NT2/D1 (cell line): ENCODE results near the gene SNAI3.

Experiments used
- SUZ12 ChIP-seq: IDR thresholded peaks from 2 replicates; pipeline ENCODE4 v1.6.1; 2011; ENCODE audit not compliant: insufficient read length, insufficient read depth; ENCODE audit errors: extremely low read depth
- YY1 ChIP-seq: IDR thresholded peaks from 2 replicates; pipeline ENCODE4 v1.6.1; 2011; ENCODE audit not compliant: insufficient read length, insufficient read depth
- ZNF274 ChIP-seq: IDR thresholded peaks from 2 replicates; pipeline ENCODE4 v1.6.1; 2011; ENCODE audit warnings: mild to moderate bottlenecking, low read depth, low read length

GRCh38 chr16:88655733-88656281, 30.5 kb downstream of the SNAI3 start:
- TF ChIP-seq YY1 (no peak), SUZ12 (no peak), ZNF274 (no peak)
